Endothelial cell (in vitro differentiated cells): ENCODE measurements around the gene IL27RA. TPM values are rescaled to one million over a fixed set of nuclear protein-coding genes. Genes with fewer than 3 reads are reported as not detected.

Experiments used
- DNase-seq: peaks from one replicate; pipeline ENCODE4 v3.0.0; 2021; ENCODE audit warnings: low spot score
- H3K27ac Mint-ChIP-seq: one replicate; pipeline ENCODE4 v1.8.0; 2021; ENCODE audit warnings: mixed read lengths, inconsistent platforms; ENCODE audit not compliant: unreplicated experiment
- H3K27me3 Mint-ChIP-seq: one replicate; pipeline ENCODE4 v1.8.0; 2021; ENCODE audit warnings: mild to moderate bottlenecking, moderate library complexity, mixed read lengths, inconsistent platforms; ENCODE audit not compliant: unreplicated experiment
- H3K36me3 Mint-ChIP-seq: one replicate; pipeline ENCODE4 v1.8.0; 2021; ENCODE audit warnings: mild to moderate bottlenecking, low read depth, mixed read lengths, inconsistent platforms; ENCODE audit not compliant: unreplicated experiment
- H3K4me1 Mint-ChIP-seq: one replicate; pipeline ENCODE4 v1.8.0; 2021; ENCODE audit warnings: mild to moderate bottlenecking, mixed read lengths, inconsistent platforms; ENCODE audit not compliant: unreplicated experiment
- H3K4me3 Mint-ChIP-seq: one replicate; pipeline ENCODE4 v1.8.0; 2021; ENCODE audit warnings: mild to moderate bottlenecking, mixed read lengths, inconsistent platforms; ENCODE audit not compliant: unreplicated experiment
- H3K9me3 Mint-ChIP-seq: one replicate; pipeline ENCODE4 v1.8.0; 2021; ENCODE audit warnings: mixed read lengths, inconsistent platforms; ENCODE audit not compliant: unreplicated experiment
- total RNA-seq: library from RNA; stranded (reverse); fragmentation: NEBNext Ultra II Directional; extraction: Animal tissue kit (Norgen Biotek cat#: 25700); gene quantifications from one replicate; pipeline ENCODE4 v1.2.1, GENCODE V29; 2021; ENCODE audit not compliant: unreplicated experiment
- TF ChIP-seq, protein P1 (sequence below): fragments of 200-600 bp; sonication (generic); IDR thresholded peaks from one replicate; pipeline ENCODE4 v1.5.0; 2021; ENCODE audit warnings: antibody characterized with exemption; ENCODE audit not compliant: unreplicated experiment

Gene IL27RA
- total RNA-seq, 1 donor from 2014 or later, result 6.3 TPM

DNA sequence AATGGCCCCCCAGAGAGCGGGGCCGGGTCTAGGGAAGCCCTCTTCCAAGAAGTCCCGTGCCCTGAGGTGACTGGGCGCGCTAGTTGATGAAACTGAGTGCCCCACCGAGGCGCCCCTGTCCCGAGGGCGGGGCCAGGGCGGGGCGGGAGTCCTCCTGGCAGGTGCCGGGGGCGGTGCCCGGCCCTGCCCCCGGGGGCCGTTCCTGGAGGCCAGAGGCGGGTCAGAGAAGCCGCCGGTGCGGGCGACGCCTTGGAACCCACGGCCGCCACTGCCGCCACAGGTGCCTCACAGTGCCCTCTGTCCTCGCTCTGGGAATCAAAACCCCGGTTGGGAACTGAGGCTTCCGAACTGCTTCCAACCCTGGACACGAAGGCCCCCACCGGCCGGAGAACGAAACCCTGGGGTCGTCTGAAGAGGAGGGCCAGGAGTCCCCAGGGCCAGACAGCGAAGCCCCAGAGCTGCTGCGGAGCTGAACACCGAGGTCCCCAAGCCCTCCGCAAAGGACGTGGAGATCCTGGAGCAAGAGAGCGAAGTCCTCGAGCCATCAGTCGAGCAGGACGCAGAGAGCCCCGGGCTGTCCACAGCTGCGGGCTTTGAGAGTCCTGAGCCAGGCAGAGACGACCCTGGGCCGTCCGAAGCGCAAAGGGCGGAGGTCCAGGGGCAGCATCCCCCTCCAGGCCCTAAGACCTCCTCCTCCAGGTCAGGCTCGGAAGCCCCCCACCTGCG, 41.1 kb downstream of the IL27RA start, which contains the start of gene MISP3:
TSS of gene MISP3 (plus strand) at position 252 of the 726 bp plus-strand sequence. CDS start 524 bp downstream, outside the sequence.
- peaks cover 3% of the 10 kb centered on the region for H3K4me1 Mint-ChIP-seq
- TF ChIP-seq, protein P1, sequence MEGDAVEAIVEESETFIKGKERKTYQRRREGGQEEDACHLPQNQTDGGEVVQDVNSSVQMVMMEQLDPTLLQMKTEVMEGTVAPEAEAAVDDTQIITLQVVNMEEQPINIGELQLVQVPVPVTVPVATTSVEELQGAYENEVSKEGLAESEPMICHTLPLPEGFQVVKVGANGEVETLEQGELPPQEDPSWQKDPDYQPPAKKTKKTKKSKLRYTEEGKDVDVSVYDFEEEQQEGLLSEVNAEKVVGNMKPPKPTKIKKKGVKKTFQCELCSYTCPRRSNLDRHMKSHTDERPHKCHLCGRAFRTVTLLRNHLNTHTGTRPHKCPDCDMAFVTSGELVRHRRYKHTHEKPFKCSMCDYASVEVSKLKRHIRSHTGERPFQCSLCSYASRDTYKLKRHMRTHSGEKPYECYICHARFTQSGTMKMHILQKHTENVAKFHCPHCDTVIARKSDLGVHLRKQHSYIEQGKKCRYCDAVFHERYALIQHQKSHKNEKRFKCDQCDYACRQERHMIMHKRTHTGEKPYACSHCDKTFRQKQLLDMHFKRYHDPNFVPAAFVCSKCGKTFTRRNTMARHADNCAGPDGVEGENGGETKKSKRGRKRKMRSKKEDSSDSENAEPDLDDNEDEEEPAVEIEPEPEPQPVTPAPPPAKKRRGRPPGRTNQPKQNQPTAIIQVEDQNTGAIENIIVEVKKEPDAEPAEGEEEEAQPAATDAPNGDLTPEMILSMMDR, result no peak
- H3K27ac Mint-ChIP-seq, result no peak within 1 kb of the TSS
- no peaks in the 10 kb centered on the region for H3K36me3 Mint-ChIP-seq
- H3K9me3 Mint-ChIP-seq, result no peaks in the 10 kb centered on the region
- peak within 1 kb of the TSS; percentile 90 for H3K4me3 Mint-ChIP-seq
- no peak for DNase-seq
- peaks cover 12% of the 10 kb centered on the region for H3K27me3 Mint-ChIP-seq

DNA sequence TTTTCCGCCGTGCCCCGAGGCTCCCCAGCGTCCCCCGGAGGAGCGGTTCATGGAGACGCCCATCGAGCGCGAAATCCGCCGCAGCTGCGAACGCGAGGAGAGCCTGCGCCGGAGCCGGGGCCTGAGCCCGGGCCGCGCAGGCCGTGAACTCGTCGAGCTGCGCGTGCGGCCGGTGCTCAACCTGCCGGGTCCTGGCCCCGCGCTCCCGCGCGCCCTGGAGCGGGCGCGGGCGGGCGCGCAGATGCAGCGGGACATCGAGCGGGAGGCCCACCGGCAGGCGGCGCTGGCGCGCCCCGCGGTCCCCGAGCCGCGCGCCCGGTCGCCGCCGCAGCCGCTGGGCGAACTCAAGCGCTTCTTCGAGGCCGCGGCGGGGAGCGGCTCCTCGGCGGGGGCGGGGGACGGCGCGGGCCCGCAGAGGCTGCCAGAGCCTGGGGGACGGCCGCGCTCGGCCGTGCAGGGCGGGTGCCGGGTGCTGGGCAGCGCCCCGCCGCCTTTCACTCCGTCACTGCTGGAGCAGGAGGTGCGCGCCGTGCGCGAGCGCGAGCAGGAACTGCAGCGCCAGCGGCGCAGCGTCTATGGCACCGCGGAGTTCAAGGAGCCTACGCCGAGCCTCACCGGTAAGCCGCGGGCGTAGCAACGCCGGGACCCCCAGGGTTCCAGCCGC, 41.8 kb downstream of the IL27RA start:
- Mint-ChIP-seq H3K9me3 (no peaks in the 10 kb centered on the region), H3K27me3 (peaks cover 12% of the 10 kb centered on the region), H3K27ac (no peak overlapping the region), H3K4me1 (peaks cover 3% of the 10 kb centered on the region), H3K36me3 (no peaks in the 10 kb centered on the region), H3K4me3 (peak overlapping the region; percentile 90)
- peak; percentile 76 for DNase-seq
- TF ChIP-seq, protein P1, result peak; percentile 45

DNA sequence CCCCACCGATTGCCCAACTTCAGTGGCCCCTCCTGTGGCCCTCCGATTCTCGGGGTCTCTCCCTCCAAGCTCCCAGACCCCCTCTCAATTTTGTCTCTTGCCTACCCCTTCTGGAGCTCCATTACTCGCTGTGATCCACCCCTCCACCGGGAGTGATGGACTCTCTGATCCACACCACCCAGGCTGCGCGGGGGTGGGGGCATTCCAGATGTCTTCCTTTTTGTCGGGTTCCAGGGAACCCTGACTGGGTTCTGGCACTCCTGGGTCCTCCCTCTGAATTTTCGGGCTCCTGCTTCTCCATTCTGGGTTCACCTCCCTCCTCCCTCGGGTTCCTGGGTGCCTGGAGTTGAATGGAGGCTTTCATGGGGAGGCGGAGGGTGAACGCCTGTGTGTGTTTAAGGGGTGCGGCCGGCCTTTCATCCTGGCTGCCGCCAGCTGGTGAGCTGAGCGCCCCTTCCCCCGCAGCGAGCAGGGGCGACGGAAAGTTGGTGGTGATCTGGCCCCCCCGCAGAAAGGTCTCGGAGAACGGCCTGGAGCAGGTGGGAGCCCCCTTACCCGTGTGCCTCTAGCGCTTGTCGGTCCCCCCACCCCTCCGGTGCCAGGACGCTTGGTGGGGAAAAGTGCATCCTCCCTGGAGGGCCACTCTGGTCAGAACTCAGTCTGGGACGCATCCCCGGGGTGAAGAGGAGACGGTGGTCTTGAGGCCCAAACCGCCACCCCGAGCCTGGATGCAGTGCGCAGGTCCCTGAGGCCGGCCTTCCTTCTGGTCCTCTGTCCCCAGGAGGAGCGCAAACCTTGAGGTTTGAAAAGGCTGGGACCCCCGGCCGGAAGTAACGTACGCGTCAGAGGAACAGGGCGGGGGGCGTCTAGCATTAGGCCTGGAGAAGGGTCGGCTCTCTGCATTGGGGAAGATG, 42.6 kb downstream of the IL27RA start:
- Mint-ChIP-seq H3K27ac (no peak overlapping the region), H3K4me1 (peaks cover 3% of the 10 kb centered on the region), H3K4me3 (peak overlapping the region; percentile 90), H3K27me3 (peaks cover 12% of the 10 kb centered on the region), H3K36me3 (no peaks in the 10 kb centered on the region), H3K9me3 (no peaks in the 10 kb centered on the region)
- DNase-seq, result no peak
- TF ChIP-seq, protein P1, result no peak

DNA sequence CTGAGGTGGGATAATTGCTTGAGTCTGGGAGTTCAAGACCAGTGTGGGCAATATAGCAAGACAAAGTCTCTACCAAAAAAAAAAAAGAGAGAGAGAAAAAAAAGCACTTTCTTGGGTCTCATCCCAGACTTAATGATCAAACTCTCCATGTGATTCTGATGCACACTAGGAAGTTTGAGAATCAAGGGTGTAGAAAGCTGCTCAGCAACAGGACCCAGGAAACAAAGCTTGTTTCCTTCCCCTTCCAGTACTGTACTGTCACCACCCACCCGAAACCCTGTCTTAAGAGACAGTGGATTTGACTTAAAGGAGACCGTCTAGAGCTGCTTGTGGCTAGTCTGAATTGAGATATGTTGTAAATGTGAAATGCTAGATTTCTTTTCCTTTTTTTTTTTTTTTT, 46.8 kb downstream of the IL27RA start:
- H3K9me3 Mint-ChIP-seq, result no peaks in the 10 kb centered on the region

More for the DNA sequence above, 46.8 kb downstream of the IL27RA start:
- Mint-ChIP-seq H3K4me3 (no peak overlapping the region), H3K4me1 (peaks cover 16% of the 10 kb centered on the region), H3K36me3 (no peaks in the 10 kb centered on the region), H3K27me3 (peaks cover 12% of the 10 kb centered on the region), H3K27ac (no peak overlapping the region)
- TF ChIP-seq, protein P1, result no peak
- no peak for DNase-seq
